NOMO-1 treated with dmso at 0.1 percent for 144 hours (cell line): ENCODE data around the gene PLRG1.

ENCODE experiments used
- DNase-seq: peaks from one replicate; lab custom pipeline; 2025; ENCODE audit not compliant: unreplicated experiment; lab: John Stamatoyannopoulos, UW

The PLRG1 gene

GRCh38 chr4:154574311-154574710, 24.1 kb upstream of the PLRG1 start:
- DNase-seq: no peak

GRCh38 chr4:154573190-154573870, 23.1 kb upstream of the PLRG1 start:
- DNase-seq: no peak

- DNase-seq: no peak
Measured at GRCh38 chr4:154569584-154569983, 19.4 kb upstream of the PLRG1 start.

- no peak for DNase-seq
Measured at GRCh38 chr4:154569028-154569427, 18.8 kb upstream of the PLRG1 start.

- no peak for DNase-seq
Measured at GRCh38 chr4:154566639-154567204, 16.5 kb upstream of the PLRG1 start.

GRCh38 chr4:154565704-154566103, 15.5 kb upstream of the PLRG1 start:
- no peak for DNase-seq

GRCh38 chr4:154564311-154564710, 14.1 kb upstream of the PLRG1 start:
- no peak for DNase-seq

- DNase-seq: no peak
Measured at GRCh38 chr4:154562697-154563254, 12.6 kb upstream of the PLRG1 start, which contains the start of gene FGB. Gene FGB (plus strand): TSS chr4:154563011. CDS start chr4:154563019, 8 bp downstream.

GRCh38 chr4:154560824-154561231, 10.6 kb upstream of the PLRG1 start:
- no peak for DNase-seq

- no peak for DNase-seq
Measured at GRCh38 chr4:154560419-154560801, 10.2 kb upstream of the PLRG1 start.

- no peak for DNase-seq
Measured at GRCh38 chr4:154559494-154560418, 9.6 kb upstream of the PLRG1 start.

GRCh38 chr4:154559141-154559493, 8.9 kb upstream of the PLRG1 start:
- DNase-seq: no peak

GRCh38 chr4:154551872-154552686, 1.9 kb upstream of the PLRG1 start:
- DNase-seq: peak; percentile 16

GRCh38 chr4:154545689-154546088, 4.5 kb downstream of the PLRG1 start:
- DNase-seq: no peak

GRCh38 chr4:154542271-154542879, 7.8 kb downstream of the PLRG1 start:
- DNase-seq: no peak

GRCh38 chr4:154534296-154534695, 15.9 kb downstream of the PLRG1 start:
- DNase-seq: no peak

GRCh38 chr4:154529728-154530519, 20.3 kb downstream of the PLRG1 start:
- no peak for DNase-seq

- no peak for DNase-seq
Measured at GRCh38 chr4:154528869-154529268, 21.3 kb downstream of the PLRG1 start.

GRCh38 chr4:154527308-154527707, 22.9 kb downstream of the PLRG1 start:
- DNase-seq: no peak

- DNase-seq: peak; percentile 85
Measured at GRCh38 chr4:154526151-154526550, 24.0 kb downstream of the PLRG1 start.
